Stimulated activated CD4-positive, alpha-beta T cell treated with anti-CD3 and anti-CD28 coated beads, TNF-alpha, amount 100 ng/mL, for 24 hours (primary cell): ENCODE results near the gene LY86.
"Not testable (repeated sequence)": the region's sequence is repeated elsewhere in the genome, so short reads cannot be mapped to it uniquely, and the experiment has no call there.

Experiments used
- DNase-seq, 3 experiments: peaks; one replicate each; pipeline ENCODE4 v3.0.0-alpha.2; 2020; ENCODE audit warnings: low read depth in 3 of 3

The LY86 gene

DNA sequence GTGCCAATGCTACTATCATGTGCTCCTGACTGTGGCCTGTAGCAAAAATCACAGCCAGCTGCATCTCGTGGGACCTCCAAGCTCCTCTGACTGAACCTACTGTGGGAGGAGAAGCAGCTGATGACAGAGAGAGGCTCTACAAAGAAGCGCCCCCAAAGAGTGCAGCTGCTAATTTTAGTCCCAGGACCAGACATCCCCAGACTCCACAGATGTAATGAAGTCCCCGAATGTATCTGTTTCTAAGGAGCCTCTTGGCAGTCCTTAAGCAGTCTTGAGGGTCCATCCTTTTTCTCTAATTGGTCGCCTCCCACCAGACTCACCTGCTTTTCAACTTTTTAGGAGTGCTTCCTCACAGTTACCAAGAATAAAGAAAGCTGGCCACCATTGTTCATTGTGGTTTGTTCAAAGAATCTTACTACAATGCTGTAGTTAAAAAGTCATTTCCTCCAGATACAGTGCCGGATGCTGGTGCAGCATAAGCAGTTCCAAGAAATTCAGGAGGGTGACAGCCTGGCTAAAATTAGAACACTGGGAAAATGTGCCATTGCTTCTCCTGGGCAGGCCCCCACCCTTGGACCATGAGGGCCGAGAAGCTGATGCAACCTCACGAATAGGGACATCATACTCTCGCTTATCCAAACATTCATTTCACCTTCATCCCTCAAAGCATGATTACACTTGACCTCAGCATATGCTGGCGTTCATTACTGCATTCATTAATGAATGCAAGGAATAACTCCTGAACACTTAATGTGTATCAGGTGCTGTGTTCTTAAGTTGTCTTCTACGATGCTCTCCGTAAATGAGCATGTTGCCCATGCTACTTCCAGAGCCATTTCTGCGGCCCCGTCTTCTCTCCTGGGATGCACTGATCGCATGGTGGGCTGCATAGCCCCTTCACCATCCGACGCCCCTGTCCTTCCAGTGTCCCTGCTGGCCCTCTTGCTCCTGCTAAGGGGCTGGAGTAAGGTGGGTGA is 66.4 kb downstream of the LY86 start:
- DNase-seq: peak in 1 of 3 experiments; percentile 46

DNA sequence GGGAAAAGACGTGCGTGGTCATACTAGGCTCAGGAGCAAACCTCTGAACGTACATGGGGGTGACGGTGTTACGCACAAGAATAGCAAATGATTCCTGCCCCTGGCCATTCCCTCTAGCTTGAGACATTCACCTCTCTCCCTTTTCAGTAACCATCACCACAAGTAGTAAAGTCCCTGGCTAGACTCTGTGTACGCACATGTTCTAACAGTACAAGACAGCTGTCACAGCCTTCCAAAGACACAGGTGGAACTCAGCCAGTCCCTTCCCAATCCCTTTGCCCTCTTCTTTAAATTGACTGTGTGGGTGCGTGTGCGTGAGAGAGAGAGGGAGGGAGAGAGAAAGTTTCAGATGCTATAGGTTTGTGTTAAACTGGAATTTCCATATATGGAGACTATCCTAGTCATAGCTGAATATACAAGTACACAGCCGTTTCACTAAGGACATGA is 67.3 kb downstream of the LY86 start:
- no peak for DNase-seq

- DNase-seq: no peak
Observed at GRCh38 chr6:6656287-6656686, 67.8 kb downstream of the LY86 start.

DNA sequence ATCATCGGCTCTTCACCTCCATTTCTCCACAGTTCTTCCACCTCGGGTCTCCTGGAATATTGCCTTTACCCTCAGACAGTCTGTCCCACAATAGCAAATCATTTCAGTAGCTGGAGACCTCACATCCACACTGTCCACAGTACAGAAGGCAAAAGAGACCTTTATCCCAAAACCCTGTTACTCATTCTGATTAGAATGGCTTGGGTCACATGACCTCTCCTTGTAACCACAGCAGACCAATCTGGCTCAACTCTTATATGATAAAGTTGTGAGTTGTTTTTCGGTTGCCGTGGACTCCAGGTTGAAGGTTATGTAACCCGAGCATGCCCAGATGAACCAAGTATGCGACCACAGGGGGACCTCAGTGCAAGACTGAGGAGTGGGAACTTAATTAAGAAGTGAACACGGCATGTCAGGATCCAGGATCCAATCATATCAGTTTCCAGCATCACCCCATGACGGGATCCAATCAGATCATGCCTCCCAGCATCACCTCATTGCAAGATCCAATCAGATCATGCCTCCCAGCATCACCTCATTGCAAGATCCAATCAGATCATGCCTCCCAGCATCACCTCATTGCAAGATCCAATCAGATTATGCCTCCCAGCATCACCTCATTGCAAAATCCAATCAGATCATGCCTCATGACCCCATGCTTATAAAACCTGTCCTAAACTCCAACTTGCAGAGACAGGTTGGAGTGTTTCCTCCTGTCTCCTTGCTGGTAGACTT is 68.7 kb downstream of the LY86 start:
- no peak for DNase-seq

GRCh38 chr6:6657820-6658217 is 69.3 kb downstream of the LY86 start:
- no peak for DNase-seq

DNA sequence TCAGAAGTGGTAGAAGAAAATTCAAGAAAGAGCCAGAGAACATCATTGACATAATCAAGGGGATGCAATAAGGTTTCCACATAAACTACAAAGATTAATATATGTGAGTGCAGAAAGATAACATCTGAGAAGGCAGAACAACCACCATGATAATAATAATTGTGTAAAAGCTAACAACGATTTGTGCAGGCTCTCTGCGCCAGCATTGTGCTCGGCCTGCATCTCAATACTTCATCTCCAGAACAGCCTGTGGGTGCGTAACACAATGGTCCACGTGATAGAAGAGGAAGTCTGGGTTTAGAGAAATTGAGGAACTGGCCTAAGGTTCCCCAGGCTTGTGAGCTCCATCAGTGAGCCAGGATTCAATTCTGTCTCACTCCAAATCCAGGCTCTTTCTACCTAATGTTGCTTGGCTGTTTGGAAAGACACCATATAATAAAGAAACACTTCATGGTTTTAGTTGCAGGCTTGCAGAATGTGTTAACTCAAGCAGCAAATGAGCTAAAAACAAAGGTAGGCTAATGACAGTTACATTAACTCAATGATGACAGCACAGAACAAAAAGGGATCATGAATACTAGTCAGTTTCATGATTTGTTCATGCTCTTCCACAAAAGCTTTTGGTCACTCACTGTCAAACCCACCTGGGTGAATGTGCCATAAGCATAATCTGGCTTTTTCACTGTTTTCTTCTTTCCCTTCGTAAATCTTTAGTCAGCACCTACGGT is 71.2 kb downstream of the LY86 start:
- no peak for DNase-seq

GRCh38 chr6:6660339-6661045 is 72.0 kb downstream of the LY86 start:
- no peak for DNase-seq

DNA sequence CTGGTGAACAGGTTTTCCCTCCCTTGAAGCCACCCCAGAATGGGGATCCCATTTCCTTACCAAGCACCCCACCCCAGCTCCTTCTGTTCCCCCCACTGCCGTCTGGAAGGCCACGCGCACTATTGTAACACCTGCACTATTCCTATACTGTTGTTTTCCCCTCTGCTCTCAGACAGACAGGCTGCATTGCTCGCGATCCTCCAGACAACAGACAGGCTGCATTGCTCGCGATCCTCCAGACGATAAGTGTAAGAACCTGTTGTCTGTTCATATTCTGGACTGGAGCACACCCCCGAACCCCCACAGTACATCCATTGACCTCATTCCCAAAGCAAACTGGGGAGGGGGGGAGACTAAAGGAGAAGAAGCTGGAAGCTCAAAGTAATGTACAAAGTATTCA is 72.7 kb downstream of the LY86 start:
- no peak for DNase-seq

DNA sequence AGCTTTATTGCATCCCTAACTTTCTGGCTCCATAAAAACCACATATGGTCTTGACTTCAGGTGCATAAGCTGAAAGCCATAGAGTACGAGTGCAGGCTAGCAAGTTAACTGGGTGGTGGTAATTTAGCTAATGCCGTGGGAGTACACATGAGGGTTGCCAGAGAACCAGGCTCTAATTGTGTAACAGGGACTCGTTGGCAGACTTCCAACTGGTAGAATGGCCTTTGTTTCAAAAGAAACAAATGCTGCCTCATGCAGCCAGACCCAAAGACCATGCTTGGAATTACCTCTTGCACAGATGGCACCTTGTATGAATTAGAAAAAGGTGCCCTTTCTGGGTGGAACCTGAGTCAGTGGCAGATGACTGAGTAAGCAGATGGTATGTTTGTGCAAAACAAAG is 73.2 kb downstream of the LY86 start:
- no peak for DNase-seq

DNA sequence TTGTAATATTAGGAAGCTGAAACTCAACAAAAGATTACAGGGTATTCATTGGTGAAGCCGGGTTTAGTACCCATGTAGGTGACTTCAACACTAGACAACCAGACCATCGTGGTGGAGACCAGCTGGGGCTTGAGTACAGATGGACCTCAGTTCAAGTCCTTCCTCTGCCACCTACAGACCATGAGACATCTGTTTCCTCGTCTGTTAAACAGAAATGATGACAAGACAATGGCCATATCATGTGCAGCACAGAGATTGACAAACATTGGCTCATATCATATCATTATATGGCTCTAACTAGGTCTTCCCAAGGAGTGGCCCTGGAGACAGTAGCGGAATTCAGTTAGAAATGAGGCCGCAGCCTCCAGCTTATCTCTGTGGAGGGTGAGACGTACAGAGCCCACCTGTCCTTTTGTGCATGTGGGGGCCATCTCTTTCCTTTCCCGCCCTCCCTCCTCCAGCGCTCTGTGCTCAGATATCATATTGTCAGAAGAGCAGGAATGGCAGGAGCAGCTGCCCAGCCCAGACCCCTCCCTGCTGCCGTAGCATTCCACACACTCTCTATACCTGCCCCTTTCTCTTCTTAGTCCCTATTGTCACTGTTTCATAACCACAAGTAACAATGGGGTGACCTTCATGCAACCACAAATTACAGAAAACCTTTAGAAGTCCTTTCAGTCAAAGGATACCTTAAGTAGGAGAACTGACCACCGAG is 75.1 kb downstream of the LY86 start:
- DNase-seq: no peak

DNA sequence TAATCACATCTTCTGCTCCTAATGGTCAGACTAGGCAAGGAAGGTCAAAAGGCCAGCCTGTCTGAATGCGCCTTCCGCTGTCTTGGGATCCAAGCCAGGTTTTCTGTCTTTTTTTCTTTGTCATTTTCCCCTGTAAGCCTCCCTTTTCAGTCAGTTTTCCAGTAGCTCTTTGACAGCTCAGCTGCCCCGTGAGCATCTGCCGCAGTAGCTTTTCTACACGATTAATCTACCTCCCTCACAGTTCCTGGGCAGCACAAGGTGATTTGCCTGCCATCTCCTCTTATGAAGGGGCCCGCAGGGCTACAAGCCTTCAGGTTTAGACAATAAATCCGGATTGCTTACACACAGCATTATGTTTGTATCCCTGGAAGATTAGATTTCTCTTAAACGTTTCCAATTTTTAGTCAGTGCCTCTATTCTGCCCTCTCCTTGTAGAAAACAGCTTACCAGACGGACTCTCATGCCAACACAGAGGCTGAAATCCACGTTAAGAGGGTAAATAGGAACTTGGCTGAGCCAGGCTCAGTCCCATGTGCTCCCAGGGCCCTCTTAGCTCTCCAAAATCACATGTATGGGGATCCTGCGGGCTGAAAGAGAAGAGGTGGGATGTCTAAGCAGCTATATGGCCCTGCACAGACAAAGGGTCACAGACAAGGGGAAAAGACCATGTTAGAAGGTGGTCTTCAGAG is 77.2 kb downstream of the LY86 start:
- no peak for DNase-seq

- DNase-seq: not testable (repeated sequence)
Observed at GRCh38 chr6:6670150-6670549, 81.6 kb downstream of the LY86 start.

DNA sequence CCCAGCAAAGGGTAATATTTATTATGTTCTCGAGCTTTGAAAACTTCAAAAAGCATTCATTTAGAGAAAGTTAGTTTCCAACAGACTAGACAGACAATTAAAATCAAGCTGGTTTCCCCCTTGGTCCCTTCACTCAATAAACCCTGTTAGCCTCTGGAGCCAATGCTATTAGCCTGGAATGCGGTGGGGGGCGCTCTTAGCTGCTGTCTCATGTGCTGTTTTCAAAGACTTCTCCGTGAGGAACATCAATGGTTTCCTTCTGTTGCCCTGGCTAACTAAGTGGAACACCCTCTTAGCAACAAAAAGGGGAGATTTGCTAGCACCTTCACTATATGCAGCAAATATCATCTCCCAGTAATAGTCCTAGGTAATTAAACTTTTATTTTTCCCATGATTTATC is 86.4 kb downstream of the LY86 start:
- no peak for DNase-seq

DNA sequence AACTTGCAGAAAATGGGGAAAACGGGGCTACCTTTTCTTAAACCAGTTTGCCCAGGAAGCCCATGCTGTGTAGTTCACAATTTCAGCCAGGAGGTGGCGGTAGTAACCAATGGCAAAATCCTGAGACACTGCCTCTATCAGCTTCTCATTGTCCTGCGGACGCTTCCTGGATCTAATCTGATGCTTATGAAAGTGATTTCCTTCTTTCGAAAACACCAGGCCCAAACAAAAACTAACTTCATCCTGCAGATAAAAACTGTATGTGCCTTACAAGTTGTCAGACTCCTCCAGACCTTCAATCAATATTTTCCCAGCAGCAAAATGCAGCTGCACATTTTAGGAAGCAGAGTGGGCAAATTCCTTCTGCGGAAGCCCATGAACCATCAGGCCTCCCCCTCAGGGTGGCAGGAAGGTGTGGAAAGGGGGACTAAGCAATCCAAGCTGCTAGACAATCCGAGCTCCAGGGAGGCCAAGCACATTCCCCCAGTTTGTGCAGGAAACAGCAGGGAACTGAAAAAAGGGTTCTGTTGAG is 88.5 kb downstream of the LY86 start:
- DNase-seq: peak; percentile 65 to 79 (median 68)

GRCh38 chr6:6678185-6678671 is 89.7 kb downstream of the LY86 start:
- DNase-seq: no peak

GRCh38 chr6:6678811-6679210 is 90.3 kb downstream of the LY86 start:
- no peak for DNase-seq

GRCh38 chr6:6679633-6680032 is 91.1 kb downstream of the LY86 start:
- no peak for DNase-seq

DNA sequence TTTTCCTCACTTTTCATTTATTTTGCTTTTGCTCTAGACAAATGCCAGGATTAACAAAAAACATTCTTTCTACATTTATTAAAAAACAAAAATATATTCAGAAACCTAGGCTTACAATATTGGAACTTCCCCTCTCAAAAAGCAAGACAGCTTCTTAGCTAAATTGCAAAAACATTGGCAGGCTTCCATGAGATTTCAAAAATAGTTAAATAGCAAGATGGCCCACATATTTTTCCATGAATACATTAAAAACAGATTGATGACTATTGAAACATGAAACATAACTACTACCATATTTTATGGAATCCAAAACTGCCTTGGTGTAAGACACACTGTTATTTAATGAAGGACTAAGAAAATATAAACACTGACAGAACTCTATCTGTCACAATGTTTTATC is 92.0 kb downstream of the LY86 start:
- DNase-seq: no peak

- DNase-seq: no peak
Observed at GRCh38 chr6:6681075-6681849, 92.7 kb downstream of the LY86 start.
